Heart left ventricle (tissue), 16 donors: Measurements from ENCODE around the gene TMEM254. TPM values are rescaled to one million over a fixed set of nuclear protein-coding genes. Genes with fewer than 3 reads are reported as not detected.

Source experiments
- ATAC-seq, 4 donors: fragments of 200-7000 bp; cut with Tn5 transposase; one replicate each; pipeline ENCODE4 v1.9.1; 2020 to 2022; ENCODE audit warnings: moderate library complexity in 4 of 4, mild to moderate bottlenecking in 3 of 4, moderate number of reproducible peaks in 1 of 4
- DNase-seq, 5 donors: peaks; one replicate each; pipeline ENCODE4 v3.0.0-alpha.2; 2020
- H3K27ac ChIP-seq, 12 donors: fragments of 200-600 bp; sonication (generic) in 4 of 12; one replicate each; pipeline versions ENCODE4 v1.5.0 to v1.8.0; 2016 to 2022; ENCODE audit warnings: mild to moderate bottlenecking in 2 of 12
- H3K27me3 ChIP-seq, 9 donors: fragments of 200-600 bp; sonication (generic) in 2 of 9; one replicate each; pipeline versions ENCODE4 v1.5.1 to v1.8.0; 2016 to 2022; ENCODE audit warnings: mild to moderate bottlenecking in 3 of 9
- H3K36me3 ChIP-seq, 9 donors: fragments of 200-600 bp; sonication (generic) in 2 of 9; one replicate each; pipeline versions ENCODE4 v1.5.0 to v1.8.0; 2018 to 2022; ENCODE audit warnings: mild to moderate bottlenecking in 2 of 9
- H3K4me1 ChIP-seq, 12 donors: fragments of 200-600 bp; sonication (generic) in 4 of 12; one replicate each; pipeline versions ENCODE4 v1.5.0 to v1.8.0; 2016 to 2022; ENCODE audit warnings: mild to moderate bottlenecking in 3 of 12
- H3K4me3 ChIP-seq, 12 donors: fragments of 200-600 bp; sonication (generic) in 4 of 12; one replicate each; pipeline versions ENCODE4 v1.5.0 to v1.8.0; 2017 to 2022; ENCODE audit warnings: mild to moderate bottlenecking in 9 of 12, moderate library complexity in 4 of 12
- H3K9me3 ChIP-seq, 12 donors: fragments of 200-600 bp; sonication (generic) in 4 of 12; one replicate each; pipeline versions ENCODE4 v1.5.0 to v1.8.0; 2016 to 2022; ENCODE audit warnings: mild to moderate bottlenecking in 1 of 12
- POLR2A ChIP-seq, 2 donors: fragments of 450-650 bp; IDR thresholded peaks; one replicate each; pipeline ENCODE4 v1.6.1; 2017; ENCODE audit warnings: antibody characterized with exemption in 2 of 2, mild to moderate bottlenecking in 2 of 2, moderate library complexity in 2 of 2
- WGBS, 4 donors: extraction: QIAGEN DNeasy Blood & Tissue Kit in 2 of 4; methylation state at CpG; one replicate each; pipeline versions ENCODE4 v1.1.5 to v1.1.7; 2013 to 2018; 5-methylcytosine and 5-hydroxymethylcytosine counted together
- intact Hi-C, 10 donors: fragments of 100-400 bp; cut with DNase I; formaldehyde crosslinking; loops; one replicate each; pipeline versions ENCODE4 v1.11.1 to v1.14.2; 2022
- polyA plus RNA-seq, 2 donors: library from polyadenylated mRNA; stranded (reverse); fragments of 200-250 nt; gene quantifications; one replicate each; pipeline ENCODE4 v1.2.3, GENCODE V29; 2013
- total RNA-seq, 9 donors: library from RNA; depleted of rRNA in 2 of 9; stranded (reverse); fragments of >200 nt in 2 of 9; fragmentation: NEBNext Ultra II Directional in 3 of 9; extraction: Animal tissue kit (Norgen Biotek cat#: 25700) in 3 of 9; gene quantifications; one replicate each; pipeline versions ENCODE4 v1.1.0 to v1.2.4, GENCODE V29; 2016 to 2023
- TF ChIP-seq, protein P1 (sequence below), 12 donors: fragments of 200-600 bp; sonication (generic) in 4 of 12; IDR thresholded peaks; one replicate each; pipeline versions ENCODE4 v1.5.0 to v1.8.0; 2018 to 2022; ENCODE audit warnings: antibody characterized with exemption in 12 of 12, mild to moderate bottlenecking in 5 of 12
- donor health status: ischemic (EF 13 %, LVEDD 7.1; RV severe dilation, severe dysfunction).
- donor health status: healthy with polysubstance abuse.
- donor health status: DM: no; HTN: yes; CAD: no.
- donor health status: DM: no; HTN: no; CAD: no.
- donor health status: ischemic (EF 25% LVEDD 6.9; RV normal size, moderate dysfunction).
- donor health status: ischemic (EF 25% LVEDD 5.7; RV mildly dilated, moderate dysfunction).
- donor health status: healthy.
- donor health status: DM: yes; HTN: yes; CAD: no.
- donor health status: ischemic (EF 35%, LVEDD 5.7; RV mildly dilated, moderate dysfunction).
- donor health status: nonischemic (EF 11% LVEDD 7.7; RV severe dilation, severe dysfunction).
- donor health status: DM: yes; HTN: yes; CAD: no.
- donor health status: PGD.
- donor health status: ischemic (EF 29% LVEDD 5.4; RV normal size, mild dysfunction).
- donor health status: nonischemic (EF 23%, LVEDD 6.1; RV moderate dilation, normal function).

TMEM254 gene
- total and polyA plus RNA-seq, 11 donors = 4.7 to 13.4 (median 7.0) TPM

DNA sequence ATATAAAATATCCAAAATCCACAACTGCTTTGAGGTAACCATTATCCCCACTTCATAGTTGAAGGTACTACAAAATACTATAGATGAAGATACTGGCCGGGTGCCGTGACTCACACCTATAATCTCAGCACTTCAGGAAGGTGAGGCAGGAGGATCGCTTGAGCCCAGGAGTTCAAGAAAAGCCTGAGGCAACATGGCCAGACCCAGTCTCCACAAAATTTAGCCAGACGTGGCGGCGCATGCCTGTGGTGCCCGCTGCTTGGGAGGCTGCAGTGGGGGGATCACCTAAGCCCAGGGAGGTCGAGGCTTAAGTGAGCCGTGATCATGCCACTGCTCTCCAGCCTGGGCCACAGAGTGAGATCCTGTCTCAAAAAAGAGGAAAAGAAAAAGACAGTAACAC is 21.7 kb downstream of the TMEM254 start:
- intact Hi-C loops = no loop called here
- Histone ChIP-seq H3K27ac (no peak overlapping the region), H3K4me1 (peaks cover 0 to 17% (median 13%) of the 10 kb centered on the region in 12 donors), H3K36me3 (no peaks in the 10 kb centered on the region), H3K4me3 (no peak overlapping the region), H3K27me3 (no peaks in the 10 kb centered on the region), H3K9me3 (no peaks in the 10 kb centered on the region)
- 90 to 97% (median 96%) methylated on average over 9 of the region's 9 CpGs for WGBS, 4 donors
- TF ChIP-seq, protein P1, sequence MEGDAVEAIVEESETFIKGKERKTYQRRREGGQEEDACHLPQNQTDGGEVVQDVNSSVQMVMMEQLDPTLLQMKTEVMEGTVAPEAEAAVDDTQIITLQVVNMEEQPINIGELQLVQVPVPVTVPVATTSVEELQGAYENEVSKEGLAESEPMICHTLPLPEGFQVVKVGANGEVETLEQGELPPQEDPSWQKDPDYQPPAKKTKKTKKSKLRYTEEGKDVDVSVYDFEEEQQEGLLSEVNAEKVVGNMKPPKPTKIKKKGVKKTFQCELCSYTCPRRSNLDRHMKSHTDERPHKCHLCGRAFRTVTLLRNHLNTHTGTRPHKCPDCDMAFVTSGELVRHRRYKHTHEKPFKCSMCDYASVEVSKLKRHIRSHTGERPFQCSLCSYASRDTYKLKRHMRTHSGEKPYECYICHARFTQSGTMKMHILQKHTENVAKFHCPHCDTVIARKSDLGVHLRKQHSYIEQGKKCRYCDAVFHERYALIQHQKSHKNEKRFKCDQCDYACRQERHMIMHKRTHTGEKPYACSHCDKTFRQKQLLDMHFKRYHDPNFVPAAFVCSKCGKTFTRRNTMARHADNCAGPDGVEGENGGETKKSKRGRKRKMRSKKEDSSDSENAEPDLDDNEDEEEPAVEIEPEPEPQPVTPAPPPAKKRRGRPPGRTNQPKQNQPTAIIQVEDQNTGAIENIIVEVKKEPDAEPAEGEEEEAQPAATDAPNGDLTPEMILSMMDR (IDR thresholded peaks at IDR 0.05) = no peak
- no peak for TF ChIP-seq POLR2A (IDR thresholded peaks at IDR 0.05)
- DNase-seq (no peak), ATAC-seq (no peak)

DNA sequence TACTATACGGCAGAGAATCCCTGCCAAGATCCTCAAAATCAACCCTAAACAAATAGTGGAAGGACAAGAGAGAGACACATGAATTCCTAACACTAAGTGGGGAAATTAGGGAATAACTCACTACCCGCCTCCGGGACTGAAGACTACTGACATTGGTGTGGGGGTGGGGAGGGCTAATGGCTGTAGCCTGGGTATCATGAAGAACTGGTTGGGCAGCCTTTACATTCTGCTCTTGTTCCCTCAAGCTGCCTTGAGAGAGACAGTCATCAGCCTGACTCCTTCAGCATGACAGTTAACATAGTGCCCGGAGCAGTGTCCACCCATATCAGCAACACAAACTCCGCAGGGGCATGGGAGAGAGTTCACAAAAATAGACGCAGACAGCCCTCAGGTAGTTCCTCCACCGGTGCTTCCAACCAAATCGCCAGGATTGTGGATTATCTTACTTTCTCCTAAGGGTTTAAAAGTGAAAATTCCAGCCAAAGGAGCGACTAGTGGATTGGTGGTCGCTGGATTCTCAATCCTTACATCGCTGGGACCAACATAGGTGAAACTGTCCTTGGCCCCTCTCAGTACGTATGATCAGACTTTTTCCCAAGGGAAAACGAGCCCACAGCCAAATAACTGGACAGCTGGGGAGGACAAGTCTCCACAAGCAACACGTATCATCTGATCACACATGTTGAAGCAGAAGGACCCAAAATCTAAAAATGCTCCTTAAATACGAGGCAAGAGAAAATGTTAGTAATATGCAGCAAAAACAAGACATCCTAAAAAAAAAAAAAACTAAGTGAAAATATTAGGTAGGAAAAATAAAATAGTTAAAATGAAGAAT is 22.6 kb downstream of the TMEM254 start:
- DNase-seq = no peak
- Histone ChIP-seq H3K4me3 (no peak overlapping the region), H3K27me3 (no peaks in the 10 kb centered on the region), H3K36me3 (no peaks in the 10 kb centered on the region), H3K9me3 (no peaks in the 10 kb centered on the region), H3K27ac (no peak overlapping the region), H3K4me1 (peaks cover 0 to 23% (median 13%) of the 10 kb centered on the region in 12 donors)
- ATAC-seq = no peak
- intact Hi-C loops = no loop called here
- TF ChIP-seq POLR2A (IDR thresholded peaks at IDR 0.05) = no peak
- TF ChIP-seq, protein P1 (IDR thresholded peaks at IDR 0.05) = no peak
- 69 to 82% (median 81%) methylated on average over 15 of the region's 15 CpGs for WGBS, 4 donors

DNA sequence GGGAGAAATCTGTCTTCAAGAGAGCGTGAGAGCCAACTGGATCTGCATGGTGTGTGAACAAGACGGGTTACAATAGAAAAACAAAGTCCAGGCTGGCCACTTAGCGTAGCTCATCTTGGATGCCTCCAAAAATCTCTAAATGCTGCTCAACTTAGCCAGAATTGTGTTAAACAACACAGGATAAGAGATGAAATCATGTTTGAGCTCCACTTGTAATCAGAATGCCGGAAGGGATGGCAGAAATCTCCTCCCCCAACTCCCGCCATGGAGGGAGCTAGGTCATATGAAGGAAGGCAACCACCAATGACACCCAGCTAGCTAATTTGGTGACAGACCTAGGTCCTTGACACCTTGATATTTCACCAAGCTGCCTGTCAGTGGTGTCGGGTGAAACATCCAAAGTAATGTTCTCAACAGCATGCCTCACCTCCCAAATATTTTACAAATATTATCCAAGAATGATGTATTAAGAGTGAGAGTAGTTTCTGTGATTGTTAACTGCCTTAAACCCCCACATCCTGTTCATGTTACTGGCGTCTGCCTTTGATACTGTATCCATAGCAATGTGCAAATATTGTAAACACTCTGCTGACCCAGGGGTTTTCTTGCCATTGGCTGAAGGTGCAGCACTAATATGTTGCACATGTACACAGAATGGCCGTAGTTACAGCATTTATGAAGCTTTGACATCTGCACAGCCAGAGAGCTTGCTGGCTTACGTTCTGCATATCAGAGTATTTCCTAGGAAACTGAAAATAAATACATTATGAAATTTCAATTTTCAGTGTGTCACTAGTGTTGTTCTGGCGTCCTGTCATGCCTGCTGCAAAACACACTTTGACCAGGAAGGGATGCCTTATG is 25.8 kb downstream of the TMEM254 start:
- Histone ChIP-seq H3K9me3 (peaks cover 0 to 16% (median 13%) of the 10 kb centered on the region in 12 donors), H3K4me3 (no peak overlapping the region), H3K36me3 (no peaks in the 10 kb centered on the region), H3K4me1 (peaks cover 0 to 23% (median 13%) of the 10 kb centered on the region in 12 donors), H3K27ac (peak overlapping the region in 11 of 12 donors; percentile 3 to 86 (median 38)), H3K27me3 (no peaks in the 10 kb centered on the region)
- TF ChIP-seq, protein P1 (IDR thresholded peaks at IDR 0.05) = no peak
- TF ChIP-seq POLR2A (IDR thresholded peaks at IDR 0.05) = no peak
- intact Hi-C loops = no loop called here
- DNase-seq (peak in 1 of 5 donors; percentile 18), ATAC-seq (peak; percentile 60 to 85 (median 73))
- 32 to 44% (median 40%) methylated on average over 10 of the region's 10 CpGs for WGBS, 4 donors
